ENCODE results near the gene TSPAN5. TPM values are rescaled to one million over a fixed set of nuclear protein-coding genes. Genes with fewer than 3 reads are reported as not detected.

Gene TSPAN5
- total RNA-seq, 1 experiment from 2014 or later: 18.5 TPM

GRCh38 chr4:98669577-98669976 lies 11.2 kb upstream of the TSPAN5 start:
- no peaks in the 10 kb centered on the region for H3K4me1 Mint-ChIP-seq (ENCODE audit: insufficient read depth, unreplicated experiment)
- intact Hi-C loops (cut with micrococcal nuclease): no loop called here
- no peaks in the 10 kb centered on the region for H3K36me3 Mint-ChIP-seq (ENCODE audit: insufficient read depth, unreplicated experiment)
- DNase-seq (ENCODE audit: unreplicated experiment): no peak
- CTCF ChIA-PET: interaction anchor here (1.2 to 1.3 kb wide), 2 partner anchors 23 to 202 kb away, joined by 3 to 4 read pairs; no protein-coding TSS in a partner anchor
- no TSS peak for BruUV-seq (replicated peaks)
- peaks cover 9% of the 10 kb centered on the region for H3K27me3 Mint-ChIP-seq (ENCODE audit: insufficient read depth, unreplicated experiment)
- POLR2A ChIA-PET: interaction anchor here (0.6 to 0.8 kb wide), 2 partner anchors 9 to 73 kb away, joined by 3 read pairs; no protein-coding TSS in a partner anchor
- H3K4me3 Mint-ChIP-seq (ENCODE audit: unreplicated experiment): no peak overlapping the region
- no peaks in the 10 kb centered on the region for H3K9me3 Mint-ChIP-seq (ENCODE audit: unreplicated experiment)
- TF ChIP-seq CTCF (IDR thresholded peaks at IDR 0.05; ENCODE audit: unreplicated experiment): no peak
- no peak overlapping the region for H3K27ac Mint-ChIP-seq (ENCODE audit: low read depth, unreplicated experiment)

GRCh38 chr4:98664959-98665358 lies 6.5 kb upstream of the TSPAN5 start:
- Mint-ChIP-seq H3K9me3 (ENCODE audit: unreplicated experiment) (no peaks in the 10 kb centered on the region), H3K27ac (ENCODE audit: low read depth, unreplicated experiment) (no peak overlapping the region), H3K27me3 (ENCODE audit: insufficient read depth, unreplicated experiment) (no peaks in the 10 kb centered on the region), H3K36me3 (ENCODE audit: insufficient read depth, unreplicated experiment) (no peaks in the 10 kb centered on the region), H3K4me3 (ENCODE audit: unreplicated experiment) (no peak overlapping the region), H3K4me1 (ENCODE audit: insufficient read depth, unreplicated experiment) (peaks cover 16% of the 10 kb centered on the region)
- ChIA-PET POLR2A (interaction anchor here (1.2 kb wide), 1 partner anchor 32 kb away, joined by 3 read pairs; no protein-coding TSS in a partner anchor), CTCF (interaction anchor here (0.6 to 0.9 kb wide), 2 partner anchors 198 to 334 kb away, joined by 3 read pairs; no protein-coding TSS in a partner anchor)
- TF ChIP-seq CTCF (IDR thresholded peaks at IDR 0.05; ENCODE audit: unreplicated experiment): no peak
- DNase-seq (ENCODE audit: unreplicated experiment): no peak
- no TSS peak for BruUV-seq (replicated peaks)
- intact Hi-C loops (cut with micrococcal nuclease): loop anchor here (5.0 kb wide), 1 partner anchor 183 kb away; no protein-coding TSS in a partner anchor

- H3K4me3 Mint-ChIP-seq (ENCODE audit: unreplicated experiment): no peak overlapping the region
- intact Hi-C loops (cut with micrococcal nuclease): loop anchor here (5.0 kb wide), 1 partner anchor 181 kb away; no protein-coding TSS in a partner anchor
- CTCF ChIA-PET: interaction anchor here (0.6 to 2.3 kb wide), 2 partner anchors 12 to 196 kb away, joined by 3 to 9 read pairs; no protein-coding TSS in a partner anchor
Measured at GRCh38 chr4:98663226-98664006, 5.0 kb upstream of the TSPAN5 start.

More at GRCh38 chr4:98663226-98664006, 5.0 kb upstream of the TSPAN5 start:
- Mint-ChIP-seq H3K27me3 (ENCODE audit: insufficient read depth, unreplicated experiment) (no peaks in the 10 kb centered on the region), H3K9me3 (ENCODE audit: unreplicated experiment) (no peaks in the 10 kb centered on the region), H3K36me3 (ENCODE audit: insufficient read depth, unreplicated experiment) (no peaks in the 10 kb centered on the region), H3K4me1 (ENCODE audit: insufficient read depth, unreplicated experiment) (peaks cover 28% of the 10 kb centered on the region), H3K27ac (ENCODE audit: low read depth, unreplicated experiment) (no peak overlapping the region)
- no peak for TF ChIP-seq CTCF (IDR thresholded peaks at IDR 0.05; ENCODE audit: unreplicated experiment)
- no peak for DNase-seq (ENCODE audit: unreplicated experiment)
- POLR2A ChIA-PET: interaction anchor here (1.0 kb wide), 1 partner anchor 27 kb away, joined by 3 read pairs; no protein-coding TSS in a partner anchor
- BruUV-seq (replicated peaks): no TSS peak

Data from MCF 10A (cell line).